ENCODE results near the gene SVIL.

GRCh38 chr10:29450405-29450804, 184.4 kb downstream of the SVIL start:
- TF ChIP-seq CTCF (IDR thresholded peaks at IDR 0.05) (no peak), POLR2A (IDR thresholded peaks at IDR 0.05) (no peak), POLR2AphosphoS5 (IDR thresholded peaks at IDR 0.05) (no peak)
